Naive B cell (primary cell): ENCODE measurements around the gene CNTNAP4. TPM values are rescaled to one million over a fixed set of nuclear protein-coding genes. Genes with fewer than 3 reads are reported as not detected.

Experiments used
- ATAC-seq, 2 donors: fragments of 150-1000 bp; cut with Tn5 transposase; 2 replicates each; pipeline ENCODE4 v1.10.0; 2021; ENCODE audit warnings: low read depth in 2 of 2, mild to moderate bottlenecking in 2 of 2, moderate library complexity in 2 of 2
- DNase-seq: peaks from one replicate; pipeline ENCODE4 v3.0.0; 2022
- H3K27ac Mint-ChIP-seq, 6 donors: one replicate each; pipeline ENCODE4 v1.8.0; 2020 to 2022; ENCODE audit warnings: mild to moderate bottlenecking in 6 of 6, mixed read lengths in 6 of 6, moderate library complexity in 5 of 6, inconsistent platforms in 2 of 6
- H3K27me3 Mint-ChIP-seq, 3 donors: one replicate each; pipeline ENCODE4 v1.8.0; 2021 to 2022; ENCODE audit warnings: mixed read lengths in 3 of 3, mild to moderate bottlenecking in 1 of 3
- H3K36me3 Mint-ChIP-seq, 2 donors: one replicate each; pipeline ENCODE4 v1.8.0; 2020 to 2022; ENCODE audit warnings: mixed read lengths in 2 of 2, inconsistent platforms in 1 of 2, mild to moderate bottlenecking in 1 of 2
- H3K4me1 Mint-ChIP-seq, 3 donors: one replicate each; pipeline ENCODE4 v1.8.0; 2020 to 2022; ENCODE audit warnings: mixed read lengths in 3 of 3, inconsistent platforms in 1 of 3, mild to moderate bottlenecking in 1 of 3, moderate library complexity in 1 of 3
- H3K4me3 Mint-ChIP-seq, 8 donors: one replicate each; pipeline ENCODE4 v1.8.0; 2020 to 2022; ENCODE audit warnings: mild to moderate bottlenecking in 8 of 8, mixed read lengths in 8 of 8, moderate library complexity in 8 of 8, inconsistent platforms in 2 of 8
- H3K9me3 Mint-ChIP-seq, 7 donors: one replicate each; pipeline ENCODE4 v1.8.0; 2020 to 2022; ENCODE audit warnings: mixed read lengths in 7 of 7, mild to moderate bottlenecking in 5 of 7, inconsistent platforms in 2 of 7, moderate library complexity in 1 of 7
- polyA plus RNA-seq, 6 donors: library from polyadenylated mRNA; unstranded; fragments of 300-500 nt; fragmentation: Illumina TruSeq; gene quantifications; one replicate each; pipeline ENCODE4 v1.2.3, GENCODE V29; 2021; ENCODE audit warnings: low read depth in 6 of 6

Gene CNTNAP4
- polyA plus RNA-seq, 6 donors from 2014 or later = not detected

- H3K4me3 Mint-ChIP-seq = no peak overlapping the region
- ATAC-seq (no peak), DNase-seq (no peak)
- H3K27ac Mint-ChIP-seq = no peak overlapping the region
- peaks cover 0 to 4% (median 0%) of the 10 kb centered on the region in 3 donors for H3K27me3 Mint-ChIP-seq
- no peaks in the 10 kb centered on the region for H3K36me3 Mint-ChIP-seq
- no peaks in the 10 kb centered on the region for H3K4me1 Mint-ChIP-seq
- H3K9me3 Mint-ChIP-seq = peaks cover 0 to 8% (median 0%) of the 10 kb centered on the region in 7 donors
Measured at GRCh38 chr16:76446251-76446650, 169.1 kb downstream of the CNTNAP4 start.

DNA sequence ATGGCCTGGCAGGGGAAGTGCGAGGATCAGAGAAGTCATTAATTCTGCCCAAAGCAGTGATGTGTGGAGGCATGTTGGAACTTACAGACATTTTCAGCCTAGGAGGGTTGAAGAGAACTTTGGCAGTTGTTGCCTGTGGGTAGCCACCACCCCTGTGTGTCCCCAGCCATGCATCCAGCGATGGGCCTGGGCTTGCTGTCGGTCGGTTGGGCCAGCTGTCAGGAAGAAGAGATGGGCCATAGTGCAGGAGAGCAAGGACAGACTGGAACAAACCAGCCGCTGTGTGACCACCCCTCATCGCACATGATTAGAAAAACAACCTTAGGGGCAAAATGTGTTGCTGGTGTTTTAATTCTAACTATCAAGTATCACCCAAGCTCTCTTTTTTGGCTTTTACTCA lies 173.7 kb downstream of the CNTNAP4 start:
- no peak for DNase-seq
- Mint-ChIP-seq H3K4me1 (no peaks in the 10 kb centered on the region), H3K9me3 (peaks cover 0 to 10% (median 0%) of the 10 kb centered on the region in 7 donors)

DNA sequence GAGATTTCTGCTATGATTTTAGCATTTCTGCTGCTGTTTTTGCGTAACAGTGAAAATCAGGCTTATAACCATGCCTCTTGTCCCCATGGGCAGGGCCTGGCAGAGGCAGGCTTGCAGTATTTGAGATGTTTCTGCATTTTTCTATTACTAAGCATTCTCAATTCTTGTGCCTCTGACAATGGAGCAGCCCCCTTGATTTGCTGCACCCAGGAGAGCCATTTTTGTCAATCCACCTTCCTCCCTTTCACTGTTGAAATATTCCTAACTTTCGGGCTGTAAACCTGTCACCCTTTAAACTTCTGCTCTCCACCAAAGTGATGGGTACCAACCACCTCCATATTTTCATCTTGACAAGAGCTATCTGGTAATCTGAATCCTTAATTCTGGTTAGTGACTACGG lies 178.1 kb downstream of the CNTNAP4 start:
- no peaks in the 10 kb centered on the region for H3K36me3 Mint-ChIP-seq
- ATAC-seq (no peak), DNase-seq (no peak)
- no peaks in the 10 kb centered on the region for H3K4me1 Mint-ChIP-seq
- peaks cover 0 to 11% (median 0%) of the 10 kb centered on the region in 7 donors for H3K9me3 Mint-ChIP-seq
- H3K27me3 Mint-ChIP-seq = peaks cover 0 to 7% (median 4%) of the 10 kb centered on the region in 3 donors
- H3K27ac Mint-ChIP-seq = no peak overlapping the region
- no peak overlapping the region for H3K4me3 Mint-ChIP-seq

More for the DNA sequence above, 173.7 kb downstream of the CNTNAP4 start:
- H3K36me3 Mint-ChIP-seq = no peaks in the 10 kb centered on the region
- no peak for ATAC-seq
- no peak overlapping the region for H3K4me3 Mint-ChIP-seq
- no peak overlapping the region for H3K27ac Mint-ChIP-seq
- H3K27me3 Mint-ChIP-seq = peaks cover 0 to 4% (median 3%) of the 10 kb centered on the region in 3 donors

DNA sequence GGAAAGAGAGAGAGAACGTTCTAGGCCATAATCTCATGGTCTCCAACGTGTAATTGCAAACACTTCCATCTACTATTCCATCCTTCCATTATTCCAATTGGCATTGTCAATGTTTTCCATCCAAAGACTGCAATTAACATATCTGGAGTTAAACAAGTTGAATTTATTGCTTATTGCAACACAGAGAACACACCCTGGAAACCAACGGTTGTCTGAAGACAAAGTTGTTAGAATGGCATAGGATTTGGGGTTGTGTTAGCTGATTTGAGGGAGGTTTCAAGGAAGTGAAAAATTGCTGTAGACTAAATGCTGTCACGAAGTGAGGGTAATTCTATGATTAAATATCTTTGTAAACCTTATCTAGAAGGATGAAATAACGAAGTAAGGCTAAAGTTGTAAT lies 178.8 kb downstream of the CNTNAP4 start:
- Mint-ChIP-seq H3K27ac (no peak overlapping the region), H3K36me3 (no peaks in the 10 kb centered on the region), H3K4me3 (no peak overlapping the region), H3K4me1 (no peaks in the 10 kb centered on the region), H3K27me3 (peaks cover 0 to 7% (median 0%) of the 10 kb centered on the region in 3 donors), H3K9me3 (peaks cover 0 to 7% (median 0%) of the 10 kb centered on the region in 7 donors)
- ATAC-seq (no peak), DNase-seq (no peak)

- Mint-ChIP-seq H3K9me3 (peaks cover 0 to 7% (median 0%) of the 10 kb centered on the region in 7 donors), H3K36me3 (no peaks in the 10 kb centered on the region), H3K4me3 (no peak overlapping the region), H3K27ac (no peak overlapping the region), H3K27me3 (peaks cover 0 to 7% (median 0%) of the 10 kb centered on the region in 3 donors), H3K4me1 (no peaks in the 10 kb centered on the region)
- ATAC-seq = no peak
- no peak for DNase-seq
Measured at GRCh38 chr16:76459111-76459510, 181.9 kb downstream of the CNTNAP4 start.

- peaks cover 0 to 2% (median 0%) of the 10 kb centered on the region in 7 donors for H3K9me3 Mint-ChIP-seq
- no peaks in the 10 kb centered on the region for H3K4me1 Mint-ChIP-seq
- no peak for DNase-seq
- ATAC-seq = no peak
- H3K27ac Mint-ChIP-seq = no peak overlapping the region
- H3K4me3 Mint-ChIP-seq = no peak overlapping the region
- no peaks in the 10 kb centered on the region for H3K27me3 Mint-ChIP-seq
- H3K36me3 Mint-ChIP-seq = no peaks in the 10 kb centered on the region
Measured at GRCh38 chr16:76461836-76462235, 184.6 kb downstream of the CNTNAP4 start.

- no peaks in the 10 kb centered on the region for H3K4me1 Mint-ChIP-seq
- no peak for ATAC-seq
- H3K9me3 Mint-ChIP-seq = peaks cover 0 to 2% (median 0%) of the 10 kb centered on the region in 7 donors
Measured at GRCh38 chr16:76464955-76465620, 187.9 kb downstream of the CNTNAP4 start.

GRCh38 chr16:76466871-76467270 lies 189.7 kb downstream of the CNTNAP4 start:
- Mint-ChIP-seq H3K4me1 (no peaks in the 10 kb centered on the region), H3K4me3 (no peak overlapping the region), H3K36me3 (no peaks in the 10 kb centered on the region), H3K27me3 (peaks cover 0 to 3% (median 0%) of the 10 kb centered on the region in 3 donors), H3K27ac (no peak overlapping the region), H3K9me3 (peaks cover 0 to 7% (median 2%) of the 10 kb centered on the region in 7 donors)
- DNase-seq (no peak), ATAC-seq (no peak)

More at GRCh38 chr16:76464955-76465620, 187.9 kb downstream of the CNTNAP4 start:
- Mint-ChIP-seq H3K4me3 (no peak overlapping the region), H3K27ac (no peak overlapping the region), H3K36me3 (no peaks in the 10 kb centered on the region), H3K27me3 (peaks cover 0 to 3% (median 0%) of the 10 kb centered on the region in 3 donors)
- DNase-seq = no peak

DNA sequence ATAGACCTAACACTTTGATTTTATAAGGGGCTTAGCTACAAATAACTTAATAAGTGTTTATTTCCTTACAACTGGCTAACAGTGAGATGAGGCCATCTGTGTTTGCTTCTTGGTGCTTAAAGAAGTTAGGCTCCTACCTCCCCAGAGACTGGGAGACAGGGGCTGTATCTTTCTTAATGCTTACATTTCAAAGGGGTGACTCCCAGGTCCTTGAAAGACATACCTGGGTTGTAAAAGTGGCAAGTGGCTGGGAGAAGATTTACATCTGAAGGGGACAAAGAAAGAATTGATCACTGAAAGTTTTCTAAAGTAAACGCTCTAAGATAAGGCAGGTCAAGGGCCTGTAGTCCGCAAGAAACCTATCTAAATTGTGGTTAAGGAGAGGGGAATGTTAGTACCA lies 196.8 kb downstream of the CNTNAP4 start:
- no peaks in the 10 kb centered on the region for H3K36me3 Mint-ChIP-seq
- H3K4me1 Mint-ChIP-seq = no peaks in the 10 kb centered on the region

DNA sequence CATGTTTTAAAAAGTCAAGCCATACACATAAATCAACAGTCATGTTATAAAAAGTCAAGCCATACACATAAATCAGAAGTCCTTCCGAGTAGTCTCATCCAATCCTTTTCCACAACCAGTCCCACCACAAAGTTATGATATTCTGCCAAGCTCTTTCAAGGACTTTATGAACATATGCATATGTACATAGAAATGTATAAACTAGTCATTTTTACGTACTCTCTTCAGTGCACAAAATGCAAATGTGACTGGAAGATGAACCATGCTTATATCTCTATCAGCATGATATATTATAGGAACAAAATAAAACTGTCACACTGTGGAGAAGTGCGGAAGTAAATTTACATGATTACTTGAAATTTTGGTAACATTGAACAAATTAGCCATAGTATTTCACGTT lies 200.9 kb downstream of the CNTNAP4 start:
- Mint-ChIP-seq H3K4me1 (no peaks in the 10 kb centered on the region), H3K9me3 (peaks cover 0 to 3% (median 0%) of the 10 kb centered on the region in 7 donors), H3K27ac (no peak overlapping the region), H3K27me3 (no peaks in the 10 kb centered on the region), H3K4me3 (no peak overlapping the region), H3K36me3 (no peaks in the 10 kb centered on the region)
- ATAC-seq (no peak), DNase-seq (no peak)

More for the DNA sequence above, 196.8 kb downstream of the CNTNAP4 start:
- H3K9me3 Mint-ChIP-seq = peaks cover 0 to 8% (median 2%) of the 10 kb centered on the region in 7 donors
- DNase-seq = no peak
- H3K27ac Mint-ChIP-seq = no peak overlapping the region
- no peaks in the 10 kb centered on the region for H3K27me3 Mint-ChIP-seq
- ATAC-seq = no peak
- no peak overlapping the region for H3K4me3 Mint-ChIP-seq

GRCh38 chr16:76483307-76483909 lies 206.2 kb downstream of the CNTNAP4 start:
- ATAC-seq (no peak), DNase-seq (no peak)
- H3K36me3 Mint-ChIP-seq = no peaks in the 10 kb centered on the region
- peaks cover 0 to 4% (median 0%) of the 10 kb centered on the region in 7 donors for H3K9me3 Mint-ChIP-seq
- H3K27ac Mint-ChIP-seq = no peak overlapping the region
- H3K4me1 Mint-ChIP-seq = no peaks in the 10 kb centered on the region
- H3K27me3 Mint-ChIP-seq = peaks cover 0 to 9% (median 0%) of the 10 kb centered on the region in 3 donors
- H3K4me3 Mint-ChIP-seq = no peak overlapping the region

DNA sequence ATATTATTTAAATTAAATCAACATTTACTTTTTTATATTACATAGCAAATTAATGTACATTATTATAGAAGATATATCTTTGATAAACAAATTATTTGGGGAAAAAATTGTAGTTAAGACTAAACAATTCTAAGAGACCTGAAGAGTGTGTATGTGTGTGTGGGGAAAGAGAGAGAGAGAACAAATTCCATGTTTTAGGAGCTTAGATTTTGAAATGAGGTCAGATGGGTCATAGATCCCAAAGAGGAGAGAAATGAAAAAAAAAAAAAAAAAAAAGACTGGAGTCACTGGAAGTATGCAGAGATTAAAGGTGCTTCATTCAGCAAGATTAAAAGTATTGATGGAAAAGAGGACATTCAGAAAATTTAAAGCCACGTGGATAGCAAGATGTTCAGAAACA lies 206.8 kb downstream of the CNTNAP4 start:
- Mint-ChIP-seq H3K27ac (peak overlapping the region in 1 of 6 donors; percentile 6), H3K27me3 (peaks cover 0 to 9% (median 0%) of the 10 kb centered on the region in 3 donors), H3K9me3 (peaks cover 0 to 4% (median 0%) of the 10 kb centered on the region in 7 donors), H3K36me3 (no peaks in the 10 kb centered on the region), H3K4me3 (no peak overlapping the region), H3K4me1 (no peaks in the 10 kb centered on the region)
- no peak for DNase-seq
- no peak for ATAC-seq

DNA sequence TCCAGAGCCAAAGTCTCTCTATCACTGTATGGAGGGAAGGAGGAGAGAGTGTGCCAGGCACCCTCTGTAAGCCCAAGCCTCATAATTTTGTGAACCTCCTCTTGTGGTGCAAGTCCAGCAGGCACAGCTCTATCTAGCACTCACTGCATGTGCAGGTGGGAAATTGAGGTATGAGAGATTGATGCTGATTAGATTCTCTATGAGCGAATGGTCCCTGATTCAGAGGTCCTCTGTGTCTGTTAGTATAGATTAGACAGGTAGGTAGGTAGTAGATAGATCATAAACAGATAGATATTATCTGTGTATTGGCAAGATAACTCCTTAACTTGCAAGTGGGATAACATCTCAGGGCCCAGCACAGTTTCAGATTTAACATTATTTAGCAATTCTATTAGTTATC lies 209.5 kb downstream of the CNTNAP4 start:
- DNase-seq (no peak), ATAC-seq (no peak)
- H3K27ac Mint-ChIP-seq = no peak overlapping the region
- peaks cover 0 to 9% (median 0%) of the 10 kb centered on the region in 3 donors for H3K27me3 Mint-ChIP-seq
- H3K4me3 Mint-ChIP-seq = no peak overlapping the region
- H3K4me1 Mint-ChIP-seq = no peaks in the 10 kb centered on the region
- no peaks in the 10 kb centered on the region for H3K36me3 Mint-ChIP-seq
- H3K9me3 Mint-ChIP-seq = peaks cover 0 to 7% (median 3%) of the 10 kb centered on the region in 7 donors
